NOMO-1 (cell line): ENCODE results near the gene OSGIN1.

Experiments
- DNase-seq, 2 experiments: peaks; one replicate each; lab custom pipeline; 2025; ENCODE audit not compliant: unreplicated experiment in 2 of 2; lab: John Stamatoyannopoulos, UW

Gene OSGIN1

GRCh38 chr16:83952940-83953795 lies at the start of gene OSGIN1:
OSGIN1 (plus strand) TSS chr16:83953240; CDS start chr16:83957672, 4,432 bp downstream.
- DNase-seq: peak; percentile 89 to 91

- no peak for DNase-seq
Observed at GRCh38 chr16:83903751-83904150, 49.3 kb upstream of the OSGIN1 start.

DNA sequence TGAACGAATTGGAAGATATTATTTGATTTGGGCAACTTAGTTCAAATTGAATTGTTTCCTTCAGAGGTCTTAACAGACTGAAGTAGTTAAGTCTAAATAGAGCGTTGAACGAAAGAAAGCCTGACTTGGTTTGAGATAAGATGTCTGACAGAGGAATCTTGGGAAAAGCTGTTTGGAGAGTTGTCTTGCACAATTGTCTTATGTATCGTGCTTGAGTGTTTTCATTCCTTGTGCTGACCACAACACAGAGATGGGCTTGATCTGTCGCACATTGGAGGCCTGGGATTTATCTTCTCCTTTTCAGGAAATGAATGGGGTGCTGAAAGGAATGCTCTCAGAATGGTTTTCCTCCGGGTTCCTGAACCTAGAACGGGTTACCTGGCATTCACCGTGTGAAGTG lies 46.4 kb upstream of the OSGIN1 start:
- no peak for DNase-seq

DNA sequence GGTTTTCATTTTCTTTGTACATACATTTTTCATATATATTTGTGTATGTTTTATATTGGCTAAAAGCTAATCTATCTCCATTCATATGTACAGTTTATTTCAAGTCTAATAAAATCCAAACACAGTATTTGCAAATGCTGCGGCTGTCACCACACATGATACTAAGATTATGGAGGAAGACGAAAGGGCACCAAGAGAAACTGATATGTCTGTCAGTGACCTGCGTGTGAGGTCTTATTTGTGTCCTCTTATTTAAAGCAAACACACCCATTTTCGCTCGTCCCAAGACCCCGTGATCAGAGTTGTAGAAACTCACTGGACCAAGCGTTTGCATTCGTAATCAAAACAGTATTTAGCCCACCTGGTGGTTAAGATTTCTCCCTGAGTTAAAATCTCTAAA lies 45.9 kb upstream of the OSGIN1 start:
- DNase-seq: no peak

DNA sequence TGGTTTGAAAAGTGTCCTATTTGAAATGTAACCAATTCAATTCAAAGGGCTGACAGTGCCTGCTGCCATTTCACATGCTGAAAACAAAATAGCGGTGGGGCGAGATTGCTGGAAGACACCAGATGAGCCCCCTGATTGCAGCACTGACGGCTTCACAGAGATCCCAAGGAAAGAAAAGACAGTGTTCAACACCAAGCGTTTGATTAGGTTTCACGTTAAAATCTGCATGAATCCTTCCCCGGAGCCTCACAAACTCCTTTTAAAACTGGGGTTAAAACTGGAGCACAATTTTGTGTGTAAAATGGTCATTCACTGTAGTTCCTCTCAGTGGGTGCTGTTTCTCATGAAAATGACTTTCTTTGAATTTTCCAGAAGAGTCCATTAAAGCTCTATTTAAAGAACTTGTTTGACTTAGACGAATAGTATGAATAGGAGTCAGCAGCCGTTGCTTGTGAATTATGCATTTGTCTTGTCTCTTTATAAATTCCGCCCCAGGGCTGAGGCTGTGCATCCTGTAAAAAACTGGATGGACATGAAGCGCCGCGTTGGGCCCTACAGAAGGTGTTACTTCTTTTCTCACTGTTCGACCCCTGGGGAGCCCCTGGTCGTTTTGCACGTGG lies 45.3 kb upstream of the OSGIN1 start:
- no peak for DNase-seq

- no peak for DNase-seq
Observed at GRCh38 chr16:83908798-83909197, 44.2 kb upstream of the OSGIN1 start.

GRCh38 chr16:83911290-83911689 lies 41.8 kb upstream of the OSGIN1 start:
- no peak for DNase-seq

DNA sequence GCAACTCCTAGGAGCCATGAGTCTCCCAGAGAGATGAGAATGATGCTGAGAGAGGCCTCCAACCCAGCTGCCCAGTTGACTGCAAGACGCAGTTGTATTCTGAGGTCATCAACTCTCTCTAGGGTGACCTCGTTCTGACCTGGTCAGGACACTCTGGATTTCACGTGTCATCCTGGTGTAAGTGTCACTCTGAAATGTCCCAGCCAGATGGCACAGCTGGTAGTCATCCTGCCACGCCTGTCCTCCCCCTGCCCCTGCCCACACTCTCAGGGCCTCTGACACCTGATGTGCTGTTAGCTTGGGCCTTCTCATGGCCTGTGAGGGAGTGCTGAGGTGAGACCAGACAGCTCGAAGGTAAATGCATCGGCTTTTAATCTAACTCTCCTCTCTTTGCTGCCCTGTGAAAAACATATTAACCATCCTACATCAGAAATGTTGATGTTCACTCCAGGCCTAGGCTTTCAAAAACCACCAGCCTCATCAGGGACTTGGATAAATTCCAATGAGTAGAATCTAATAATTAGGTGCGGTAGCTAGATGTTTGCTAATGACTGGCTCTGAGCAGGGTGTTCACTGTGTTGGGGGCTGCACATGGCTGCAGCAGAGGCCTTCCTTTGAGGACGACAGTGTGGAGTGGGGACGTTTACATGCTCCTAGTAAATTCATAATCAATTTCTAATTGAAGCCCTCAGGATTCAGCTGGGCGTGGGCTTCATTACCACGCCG lies 40.4 kb upstream of the OSGIN1 start:
- no peak for DNase-seq

DNA sequence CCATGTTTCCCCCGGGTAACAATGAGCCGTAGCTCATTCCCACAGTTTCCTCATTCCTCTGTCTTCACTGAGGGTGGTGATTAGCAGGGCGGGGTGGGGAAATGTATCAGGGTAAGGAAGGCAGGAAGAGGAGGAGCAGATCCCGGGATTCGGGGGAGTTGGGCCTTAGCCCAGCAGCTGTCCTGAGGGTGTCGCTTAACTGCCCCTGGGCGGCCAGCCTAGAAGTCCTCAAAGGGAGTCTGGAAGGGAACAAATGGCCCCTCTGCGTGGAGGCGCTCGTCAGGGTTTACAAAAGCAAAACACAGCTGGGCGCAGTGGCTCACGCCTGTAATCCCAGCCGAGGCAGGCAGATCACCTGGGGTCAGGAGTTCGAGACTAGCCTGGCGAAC lies 39.8 kb upstream of the OSGIN1 start:
- DNase-seq: no peak

DNA sequence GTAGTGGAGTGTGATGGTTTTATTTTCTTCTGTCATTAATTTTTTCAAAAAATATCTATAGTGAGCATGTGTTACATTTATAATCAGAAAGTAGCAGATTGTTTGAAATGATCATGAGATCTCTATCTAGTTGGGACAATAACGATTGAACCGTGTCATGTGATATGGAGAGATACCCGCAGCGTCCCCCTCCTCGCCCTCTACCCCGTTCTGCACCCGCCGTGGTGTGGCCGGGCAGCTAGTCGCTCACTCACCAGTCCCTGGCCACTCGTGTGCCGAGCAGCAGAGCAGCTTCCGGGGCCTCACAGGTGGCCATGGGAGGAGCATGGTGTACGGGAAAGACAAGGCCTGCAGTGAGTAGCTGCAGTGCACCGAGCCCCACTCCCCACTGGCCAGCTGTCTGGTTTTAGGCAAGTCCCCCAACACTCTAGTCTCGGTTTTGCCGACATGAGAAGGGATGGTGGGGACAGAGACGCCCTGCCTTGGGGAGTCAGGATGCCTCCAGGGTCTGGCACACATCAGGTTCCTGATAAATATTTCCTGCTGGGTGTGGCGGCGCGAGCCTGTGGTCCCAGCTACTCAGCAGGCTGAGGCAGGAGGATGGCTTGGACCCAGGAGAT lies 38.8 kb upstream of the OSGIN1 start:
- DNase-seq: no peak

- DNase-seq: no peak
Observed at GRCh38 chr16:83915081-83915480, 38.0 kb upstream of the OSGIN1 start.

DNA sequence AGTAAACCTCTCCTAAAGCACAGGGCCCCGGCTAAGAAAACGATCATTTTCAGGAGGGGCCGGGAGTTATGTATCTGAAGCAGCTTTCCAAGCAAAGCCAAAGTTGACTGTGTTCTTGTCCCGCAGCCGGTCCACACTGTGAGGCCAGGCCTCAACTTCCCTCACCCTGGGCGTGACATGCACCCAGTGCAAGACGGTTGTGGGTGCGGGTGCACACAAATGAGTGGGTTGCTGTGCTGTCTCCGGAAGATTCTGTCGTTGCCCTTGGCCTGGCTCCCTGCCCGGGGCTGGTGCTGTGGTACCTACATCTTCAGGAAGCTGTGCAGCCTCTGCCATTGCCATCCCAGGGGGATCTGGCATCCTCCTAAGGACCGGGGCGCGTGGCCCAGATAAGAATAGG lies 37.5 kb upstream of the OSGIN1 start:
- DNase-seq: no peak

DNA sequence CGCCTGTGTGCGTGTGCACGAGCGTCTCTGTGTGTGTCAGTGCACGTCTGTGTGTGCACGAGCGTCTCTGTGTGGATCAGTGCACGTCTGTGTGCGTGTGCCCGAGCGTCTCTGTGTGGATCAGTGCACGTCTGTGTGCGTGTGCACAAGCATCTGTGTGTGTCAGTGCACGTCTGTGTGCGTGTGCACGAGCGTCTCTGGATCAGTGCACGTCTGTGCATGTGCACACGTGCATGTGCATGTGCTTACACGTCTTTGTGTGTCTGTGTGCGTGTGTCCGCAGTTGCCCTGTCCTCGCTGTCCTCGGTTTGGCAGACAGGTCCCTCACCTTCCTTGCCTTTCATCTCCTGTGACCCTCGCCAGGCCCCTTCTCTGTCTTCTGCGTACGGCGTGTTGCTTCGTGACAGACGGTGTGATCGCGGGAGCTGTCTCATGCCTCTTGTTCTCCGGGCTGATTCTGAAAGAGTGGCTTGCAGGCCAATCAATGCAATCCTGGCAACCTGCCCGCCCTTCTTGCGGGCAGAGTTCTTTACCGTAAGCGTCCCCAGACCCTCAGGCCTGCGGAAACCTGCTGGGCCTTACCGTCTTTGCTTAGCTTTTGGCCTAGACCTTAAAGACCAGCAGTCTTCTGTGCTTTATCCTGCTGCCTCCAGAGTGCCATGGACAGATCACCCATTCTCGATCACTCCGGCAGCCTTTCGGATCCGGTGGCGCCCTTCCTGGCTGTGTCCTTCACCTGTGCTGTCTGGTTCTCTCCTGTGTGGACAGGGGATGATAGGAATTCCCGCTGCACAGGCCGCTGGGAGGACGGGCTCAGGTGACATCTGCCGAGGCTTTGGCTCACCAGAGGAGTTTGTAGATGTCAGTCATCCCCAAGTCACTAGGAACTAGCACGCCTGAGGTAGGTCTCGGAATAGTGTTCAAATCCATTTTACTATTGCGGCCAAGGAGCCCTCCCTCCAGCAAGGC lies 35.6 kb upstream of the OSGIN1 start:
- DNase-seq: no peak

GRCh38 chr16:83920894-83921491 lies 32.0 kb upstream of the OSGIN1 start:
- DNase-seq: no peak

DNA sequence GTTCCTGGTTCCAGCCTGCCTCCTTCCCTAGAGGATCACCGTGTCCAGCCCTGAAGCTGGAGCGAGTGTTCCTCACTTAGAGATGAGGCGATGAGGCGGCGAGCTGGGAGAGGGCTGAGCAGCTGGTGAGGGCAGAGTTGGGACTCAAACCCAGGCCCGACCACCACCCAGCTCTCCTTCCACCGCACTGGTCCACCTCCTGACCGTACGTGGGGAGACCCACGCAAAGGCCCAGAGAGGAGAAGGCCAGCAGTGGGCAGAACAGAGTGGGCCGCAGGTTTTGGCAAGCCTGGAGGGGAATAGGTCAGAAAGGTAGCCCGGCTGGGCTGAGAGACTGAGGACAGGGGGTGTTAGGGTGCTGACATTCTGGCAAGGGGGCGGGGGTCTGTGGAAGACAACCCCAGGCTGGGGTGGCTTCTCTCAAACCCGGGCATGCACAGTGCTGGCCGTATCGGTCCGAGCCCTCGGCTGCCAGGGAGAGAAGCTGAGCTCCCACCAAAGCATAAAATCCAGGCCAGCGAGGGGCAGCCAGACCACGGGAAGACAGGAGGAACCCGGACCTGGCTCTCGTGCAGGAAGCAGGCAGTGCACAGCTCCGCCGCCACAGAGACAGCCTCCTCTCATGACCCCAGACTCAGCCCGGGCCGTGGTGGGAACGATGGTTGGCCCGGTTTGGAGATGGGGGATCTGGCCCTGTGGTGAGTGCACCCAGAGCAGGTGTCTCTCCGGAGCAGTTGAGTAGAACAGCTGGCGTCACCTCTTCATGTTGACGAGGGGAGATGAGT lies 29.3 kb upstream of the OSGIN1 start:
- no peak for DNase-seq

DNA sequence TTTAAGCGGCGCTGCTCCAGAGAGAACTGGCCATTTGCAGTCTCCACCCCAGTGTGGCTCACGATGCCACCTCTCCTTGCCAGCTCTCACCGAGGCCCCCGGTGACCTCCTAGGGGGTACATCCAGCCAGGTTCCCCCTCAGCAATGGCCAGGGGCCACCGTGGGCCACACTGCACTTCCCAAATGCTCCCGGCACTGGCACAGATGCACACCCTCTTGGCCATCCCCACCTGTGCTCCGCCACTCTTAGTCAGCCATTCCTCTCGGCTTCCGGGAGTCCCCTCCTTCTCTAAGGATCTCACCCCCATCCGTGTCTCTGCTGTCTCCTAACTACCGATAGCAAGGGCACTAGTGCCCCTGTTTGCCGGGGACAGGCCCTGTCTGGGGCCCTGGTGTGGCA lies 28.4 kb upstream of the OSGIN1 start:
- DNase-seq: no peak

GRCh38 chr16:83925095-83925905 lies 27.7 kb upstream of the OSGIN1 start:
- DNase-seq: no peak
